GM11168 (cell line): ENCODE measurements around the gene TTC9B.

Experiments used
- in situ Hi-C: fragments of 300-500 bp; cut with MboI; formaldehyde crosslinking; loops from one replicate; pipeline ENCODE4 v1.12.0; 2022; ENCODE audit warnings: low sequenced_read_pairs; ENCODE audit not compliant: unreplicated experiment

Gene TTC9B

GRCh38 chr19:40234429-40235237 lies 16.4 kb upstream of the TTC9B start:
- in situ Hi-C loops = no loop called here

DNA sequence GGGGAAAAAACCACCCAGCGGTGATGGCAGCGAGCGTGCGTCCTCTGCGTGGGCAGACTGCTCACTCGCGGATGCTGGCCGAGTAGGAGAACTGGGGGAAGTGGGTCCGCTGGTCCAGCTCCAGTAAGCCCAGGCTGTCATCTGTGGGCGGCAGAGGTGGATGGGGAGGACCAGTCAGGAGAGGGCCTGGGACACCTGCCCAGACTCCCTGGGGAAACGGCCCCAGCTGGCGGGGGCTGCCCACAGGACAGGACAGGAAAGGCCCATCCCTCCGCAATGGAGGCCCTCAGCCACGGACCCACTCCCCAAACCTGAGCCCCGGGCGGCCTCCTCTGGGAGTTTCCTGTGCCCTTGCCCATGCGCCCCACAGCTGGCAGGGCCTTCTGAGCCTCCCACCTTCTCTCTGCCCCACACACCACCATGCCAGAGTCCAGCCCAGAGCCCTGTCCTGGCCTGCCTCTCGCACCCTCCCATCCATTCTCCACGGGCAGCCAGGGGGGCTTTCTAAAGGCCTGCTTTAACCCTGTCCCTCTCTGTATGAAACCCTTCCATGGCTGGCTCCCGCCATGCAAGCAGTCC lies 15.7 kb upstream of the TTC9B start:
- in situ Hi-C loops = no loop called here

GRCh38 chr19:40232949-40233810 lies 15.0 kb upstream of the TTC9B start:
- in situ Hi-C loops = no loop called here

DNA sequence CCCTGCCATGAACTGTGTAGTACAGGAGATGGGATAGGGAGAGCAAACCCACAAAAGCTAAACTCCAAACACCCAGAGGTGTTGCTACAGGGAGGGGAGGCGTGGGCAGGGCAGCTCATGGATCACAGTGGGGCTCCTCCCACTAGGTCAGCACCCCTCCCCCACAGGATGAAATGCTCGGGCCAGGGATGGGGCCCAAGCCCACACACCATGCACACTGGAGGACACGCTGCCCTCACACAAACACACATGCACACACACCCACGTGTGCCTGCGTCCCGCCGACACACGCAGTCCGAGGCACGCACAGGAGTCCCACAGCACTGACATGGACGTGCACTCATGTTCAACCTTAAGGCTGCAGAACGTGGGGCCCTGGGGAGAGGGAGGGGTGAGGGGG lies 14.3 kb upstream of the TTC9B start:
- in situ Hi-C loops = no loop called here

DNA sequence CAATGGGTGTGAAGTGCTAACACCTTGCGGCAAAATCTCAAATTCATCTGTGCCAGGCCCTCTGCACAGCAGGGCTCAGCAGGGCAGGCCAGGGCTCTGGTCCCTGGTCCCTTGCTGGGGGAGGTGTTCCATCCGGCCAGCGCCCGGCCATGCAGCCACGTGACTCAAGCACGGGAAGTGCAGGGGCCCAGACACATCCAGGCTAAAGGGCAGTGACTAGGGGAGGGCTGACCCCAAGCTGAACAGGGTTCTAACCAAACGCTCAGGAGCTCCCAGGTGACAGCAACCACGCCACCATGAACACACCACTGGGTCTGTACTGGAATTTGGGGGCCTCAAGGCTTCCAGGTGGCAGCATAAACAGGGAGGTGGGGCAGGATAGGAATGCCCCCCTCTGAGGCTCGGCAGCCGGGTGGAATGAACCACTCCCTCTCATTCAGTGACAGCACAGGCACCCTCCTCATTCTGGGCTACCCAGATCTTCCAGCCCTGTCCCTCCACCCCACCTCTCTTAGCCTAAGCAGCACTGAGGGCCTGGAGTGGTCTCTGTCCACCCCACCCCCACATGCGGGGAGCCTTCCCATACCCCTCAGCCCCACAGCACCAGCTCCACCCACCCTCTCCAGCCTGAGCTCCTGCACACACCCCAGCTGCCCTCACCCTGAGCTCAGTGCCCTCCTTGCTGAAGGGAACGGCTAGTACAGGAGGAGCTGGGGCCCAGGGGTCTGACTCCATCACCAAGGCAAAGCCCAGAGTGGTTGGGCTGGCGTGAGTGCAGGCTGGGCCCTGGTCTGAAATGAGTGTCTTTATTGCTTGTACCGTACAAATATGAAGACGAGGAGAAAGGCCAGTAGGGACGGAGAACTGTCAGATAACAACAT lies 13.6 kb upstream of the TTC9B start:
- in situ Hi-C loops = no loop called here

GRCh38 chr19:40231057-40231456 lies 12.9 kb upstream of the TTC9B start:
- in situ Hi-C loops = no loop called here

GRCh38 chr19:40229926-40230417 lies 11.8 kb upstream of the TTC9B start:
- in situ Hi-C loops = no loop called here

DNA sequence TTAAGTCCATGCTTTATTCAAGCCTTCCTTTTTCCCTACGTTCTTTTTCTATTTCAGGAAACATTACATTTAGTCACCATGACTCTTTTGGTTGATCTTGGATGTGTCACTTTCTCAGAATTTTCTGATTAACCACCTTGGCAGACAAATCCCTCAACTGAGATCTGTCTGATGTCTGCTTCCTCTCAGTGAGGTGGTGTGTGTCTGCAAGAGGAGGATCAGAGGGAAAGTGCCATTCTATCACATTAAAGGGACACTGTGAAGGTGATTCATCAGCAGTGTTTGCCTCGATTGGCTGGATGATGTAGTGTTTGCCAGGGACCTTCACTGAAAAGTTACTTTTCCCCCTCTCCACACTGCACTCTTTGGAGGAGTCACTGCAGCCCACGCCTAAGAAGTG lies 11.3 kb upstream of the TTC9B start:
- in situ Hi-C loops = no loop called here

DNA sequence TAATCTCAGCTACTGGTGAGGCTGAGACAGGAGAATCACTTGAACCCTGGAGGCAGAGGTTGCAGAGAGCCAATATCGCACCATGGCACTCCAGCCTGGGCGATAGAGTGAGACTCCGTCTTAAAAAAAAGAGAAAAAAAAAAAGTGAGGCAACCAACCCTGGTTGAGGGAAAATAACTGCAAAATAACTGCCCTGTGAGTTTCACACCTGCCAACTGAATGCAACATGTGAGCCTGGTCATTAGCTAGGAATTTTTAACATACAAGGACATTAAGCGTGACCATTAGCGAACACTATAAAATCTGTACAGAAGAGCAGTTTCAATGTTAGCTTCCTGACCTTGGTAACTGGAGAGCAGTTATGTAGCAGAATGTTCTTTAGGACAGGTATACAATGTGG lies 10.7 kb upstream of the TTC9B start:
- in situ Hi-C loops = no loop called here

- in situ Hi-C loops = no loop called here
These were observed 10.2 kb upstream of the TTC9B start for GRCh38 chr19:40228346-40228745.

- in situ Hi-C loops = no loop called here
These were observed 7.5 kb upstream of the TTC9B start for GRCh38 chr19:40225440-40226305.

DNA sequence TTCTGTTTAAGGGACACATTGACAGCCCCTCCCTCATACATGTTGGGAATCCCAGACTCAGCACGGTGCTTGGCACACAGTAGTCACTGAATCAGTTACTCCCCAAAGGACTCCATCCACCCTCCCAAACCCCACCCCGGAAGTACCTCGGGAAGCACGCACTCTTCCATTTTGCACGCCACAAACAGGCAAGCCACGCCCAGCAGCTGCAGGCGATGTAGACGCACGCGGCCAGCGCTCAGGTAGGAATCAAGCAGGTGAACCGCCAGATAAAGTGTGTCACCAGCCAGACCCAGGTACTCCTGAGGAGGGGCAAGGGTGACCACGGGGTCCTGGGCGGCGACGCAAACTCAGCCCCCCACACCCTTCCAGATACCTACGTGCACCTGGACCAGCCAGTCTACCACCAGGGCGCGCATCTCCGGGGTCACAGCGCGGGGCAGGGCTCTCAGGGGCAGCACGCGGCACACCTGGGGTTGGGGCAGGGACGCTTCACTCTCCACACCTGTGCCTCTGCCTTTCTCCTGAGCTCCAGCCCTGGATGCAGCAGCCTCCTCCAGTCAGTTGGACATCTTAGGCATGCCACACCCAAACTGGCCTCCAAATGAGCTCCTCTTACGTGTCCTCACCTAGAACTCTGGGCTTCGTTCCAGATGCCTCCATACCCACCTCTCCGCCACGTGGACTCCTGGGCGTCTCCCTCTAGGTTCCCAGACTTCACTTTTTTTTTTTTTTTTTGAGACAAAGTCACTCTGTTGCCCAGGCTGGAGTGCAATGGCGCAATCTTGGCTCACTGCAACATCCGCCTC lies 6.4 kb upstream of the TTC9B start:
- in situ Hi-C loops = loop anchor here (5.0 kb wide), 1 partner anchor 82 kb away; no protein-coding TSS in a partner anchor

DNA sequence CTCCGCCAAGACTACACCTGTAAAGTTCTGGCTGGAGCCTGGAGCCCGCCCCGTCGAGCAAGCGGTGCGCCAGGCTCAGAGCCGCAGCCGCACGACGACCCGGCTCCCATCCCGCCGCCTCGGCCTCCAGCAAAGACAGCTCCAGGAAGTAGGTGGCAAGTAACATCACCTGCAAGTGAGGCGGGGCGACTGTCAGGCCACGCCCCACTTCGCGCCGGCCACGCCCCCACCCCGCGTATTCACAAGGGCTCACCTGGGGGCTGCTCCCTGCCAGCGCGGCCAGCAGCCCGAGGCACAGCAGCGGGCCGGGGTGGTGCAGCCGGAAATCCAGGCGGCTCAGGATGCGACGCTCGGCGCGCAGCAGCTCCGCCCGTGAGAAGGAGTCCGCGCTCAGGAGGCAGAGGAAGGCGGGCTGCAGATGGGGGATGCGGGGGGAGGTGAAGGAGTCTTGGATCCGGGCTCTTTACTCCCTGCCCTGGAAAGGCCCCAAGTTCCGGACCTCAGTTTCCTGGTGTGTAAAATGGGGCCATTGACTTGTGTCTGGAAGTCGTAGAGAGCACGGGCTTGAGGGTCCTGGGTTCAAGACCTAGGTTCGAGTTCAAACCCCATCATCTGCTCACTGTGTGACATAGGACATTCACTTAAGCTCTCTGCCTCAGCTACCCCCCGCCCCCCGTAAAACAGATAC lies 5.1 kb upstream of the TTC9B start:
- in situ Hi-C loops = loop anchor here (5.0 kb wide), 1 partner anchor 81 kb away; no protein-coding TSS in a partner anchor

DNA sequence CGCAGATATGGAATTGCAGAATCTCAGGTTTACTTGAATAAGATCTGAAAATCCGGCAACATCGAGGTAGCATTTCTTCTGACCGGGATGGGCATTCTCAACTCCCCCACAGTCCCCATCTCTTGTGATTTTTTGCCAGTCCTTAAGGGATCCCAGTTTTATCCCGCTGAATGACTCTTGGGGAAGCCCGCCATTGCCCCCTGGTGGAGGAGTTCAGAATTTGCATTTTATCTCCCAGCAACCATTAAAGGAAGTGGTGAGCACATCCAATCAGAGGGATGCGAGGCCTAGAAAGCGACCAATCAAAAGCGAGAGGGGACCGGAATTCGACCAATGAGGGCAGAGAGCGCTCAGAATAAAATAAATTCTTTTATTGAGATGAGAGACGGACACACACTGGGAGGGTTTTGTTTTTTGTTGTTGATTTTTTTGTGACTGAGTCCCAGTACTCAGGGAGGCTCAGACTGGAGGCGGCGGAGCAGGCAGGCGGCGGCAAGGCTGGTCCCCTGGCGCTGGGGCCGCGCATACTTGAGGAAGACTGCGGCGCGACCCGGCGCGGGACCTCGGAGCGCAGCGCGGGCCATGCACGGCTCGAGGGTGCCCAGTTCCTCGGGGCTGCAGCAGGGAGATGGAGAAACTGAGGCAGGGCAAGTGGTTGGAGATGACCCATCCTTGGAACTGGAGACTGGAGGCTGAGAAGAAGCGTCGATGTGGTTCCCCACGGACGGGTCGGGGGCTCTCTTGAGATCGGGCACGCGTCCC lies 3.9 kb upstream of the TTC9B start:
- in situ Hi-C loops = loop anchor here (5.0 kb wide), 1 partner anchor 80 kb away; no protein-coding TSS in a partner anchor

- in situ Hi-C loops = loop anchor here (5.0 kb wide), 1 partner anchor 78 kb away; no protein-coding TSS in a partner anchor
These were observed 2.5 kb upstream of the TTC9B start for GRCh38 chr19:40220674-40221073.

DNA sequence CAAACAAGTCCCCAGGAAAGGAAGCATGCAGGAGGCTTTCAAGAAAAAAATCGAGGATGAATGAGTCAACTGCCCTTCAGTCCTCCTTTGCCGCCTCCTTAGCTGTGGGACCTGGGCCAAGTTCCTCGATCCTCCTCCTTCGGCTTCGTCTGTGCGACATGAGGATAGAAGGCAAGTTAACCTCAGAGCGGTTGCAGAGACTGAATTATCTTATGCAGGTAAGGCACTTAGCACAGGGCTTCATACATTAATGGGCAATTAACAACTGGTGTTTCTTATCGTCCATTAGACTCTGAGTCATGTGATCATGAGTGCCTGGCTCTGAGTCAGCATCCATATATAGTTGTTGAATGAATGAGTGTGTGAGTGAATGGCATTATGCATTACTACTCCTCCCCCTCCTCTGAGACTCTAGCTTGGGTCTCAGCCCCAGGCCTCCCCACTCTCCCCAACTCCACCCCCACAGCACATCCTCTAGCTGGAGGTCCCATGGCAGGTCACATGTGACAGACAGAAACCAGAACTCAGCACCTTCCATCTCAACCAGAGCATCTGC lies 1.6 kb upstream of the TTC9B start:
- in situ Hi-C loops = loop anchor here (5.0 kb wide), 1 partner anchor 77 kb away; no protein-coding TSS in a partner anchor
